Sigmoid colon (tissue), 4 donors: ENCODE measurements around the gene LPP.

Source experiments
- EP300 ChIP-seq, 4 donors: sonication (generic); formaldehyde crosslinking; IDR thresholded peaks; one replicate each; pipeline ENCODE4 v1.6.1; 2017; ENCODE audit warnings: antibody characterized with exemption in 4 of 4
- POLR2AphosphoS5 ChIP-seq, 4 donors: sonication (generic); formaldehyde crosslinking; IDR thresholded peaks; one replicate each; pipeline ENCODE4 v1.6.1; 2017; ENCODE audit warnings: antibody characterized with exemption in 4 of 4
- TF ChIP-seq, protein P1 (sequence below), 4 experiments: fragments of 450-650 bp in 3 of 4; fragments of 200-600 bp in 1 of 4; IDR thresholded peaks; one replicate each; pipeline ENCODE4 v1.5.1; 2016 to 2019; ENCODE audit warnings: antibody characterized with exemption in 4 of 4, mild to moderate bottlenecking in 3 of 4, moderate library complexity in 2 of 4

DNA sequence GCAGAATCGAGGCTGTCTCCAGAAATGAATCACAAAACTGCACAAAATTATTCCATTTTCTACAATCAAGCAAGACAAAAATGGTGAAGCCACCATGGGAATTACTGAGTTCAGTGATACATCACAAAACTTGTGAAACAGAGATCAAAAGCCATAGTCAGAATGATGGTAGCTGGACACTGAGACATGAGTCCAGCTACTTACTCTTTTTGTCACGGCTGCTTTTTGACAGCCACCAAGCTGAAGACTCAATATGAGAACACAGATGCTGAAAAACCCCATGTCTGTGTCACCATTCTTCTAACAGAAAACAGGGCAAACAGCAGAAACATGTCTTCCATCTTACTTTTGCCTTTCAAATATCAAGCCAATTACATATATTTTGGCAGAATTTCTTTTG, 237.6 kb downstream of the LPP start:
- TF ChIP-seq, protein P1, sequence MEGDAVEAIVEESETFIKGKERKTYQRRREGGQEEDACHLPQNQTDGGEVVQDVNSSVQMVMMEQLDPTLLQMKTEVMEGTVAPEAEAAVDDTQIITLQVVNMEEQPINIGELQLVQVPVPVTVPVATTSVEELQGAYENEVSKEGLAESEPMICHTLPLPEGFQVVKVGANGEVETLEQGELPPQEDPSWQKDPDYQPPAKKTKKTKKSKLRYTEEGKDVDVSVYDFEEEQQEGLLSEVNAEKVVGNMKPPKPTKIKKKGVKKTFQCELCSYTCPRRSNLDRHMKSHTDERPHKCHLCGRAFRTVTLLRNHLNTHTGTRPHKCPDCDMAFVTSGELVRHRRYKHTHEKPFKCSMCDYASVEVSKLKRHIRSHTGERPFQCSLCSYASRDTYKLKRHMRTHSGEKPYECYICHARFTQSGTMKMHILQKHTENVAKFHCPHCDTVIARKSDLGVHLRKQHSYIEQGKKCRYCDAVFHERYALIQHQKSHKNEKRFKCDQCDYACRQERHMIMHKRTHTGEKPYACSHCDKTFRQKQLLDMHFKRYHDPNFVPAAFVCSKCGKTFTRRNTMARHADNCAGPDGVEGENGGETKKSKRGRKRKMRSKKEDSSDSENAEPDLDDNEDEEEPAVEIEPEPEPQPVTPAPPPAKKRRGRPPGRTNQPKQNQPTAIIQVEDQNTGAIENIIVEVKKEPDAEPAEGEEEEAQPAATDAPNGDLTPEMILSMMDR (IDR thresholded peaks at IDR 0.05), result no peak
- TF ChIP-seq POLR2AphosphoS5 (IDR thresholded peaks at IDR 0.05) (no peak), EP300 (IDR thresholded peaks at IDR 0.05) (no peak)
